Left colon (tissue), 2 donors: Measurements from ENCODE around the gene NR2E3. TPM values are rescaled to one million over a fixed set of nuclear protein-coding genes. Genes with fewer than 3 reads are reported as not detected.
"Not testable (repeated sequence)": the region's sequence is repeated elsewhere in the genome, so short reads cannot be mapped to it uniquely, and the experiment has no call there.

Experiments used
- ATAC-seq: fragments of 200-7000 bp; cut with Tn5 transposase; one replicate; pipeline ENCODE4 v1.9.1; 2020; ENCODE audit warnings: mild to moderate bottlenecking, moderate library complexity
- DNase-seq, 2 donors: peaks; one replicate each; pipeline ENCODE4 v3.0.0-alpha.2; 2020
- intact Hi-C, 2 donors: fragments of 100-400 bp; cut with DNase I in 1 of 2; cut with micrococcal nuclease in 1 of 2; formaldehyde crosslinking; loops; one replicate each; pipeline versions ENCODE4 v1.11.2 to v1.14.0; 2022; cut with DNase I, micrococcal nuclease
- total RNA-seq, 2 donors: library from RNA; stranded (reverse); fragmentation: NEBNext Ultra II Directional; extraction: Animal tissue kit (Norgen Biotek cat#: 25700); gene quantifications; one replicate each; pipeline ENCODE4 v1.2.1, GENCODE V29; 2021
- donor health status: DM: no; HTN: no; CAD: no.
- donor health status: DM: yes; HTN: yes; CAD: no.

NR2E3 gene
- total RNA-seq, 2 donors from 2014 or later, result 0.20 to 0.67 TPM

- ATAC-seq, DNase-seq, intact Hi-C loops: not testable (repeated sequence)
These were observed 47.9 kb downstream of the NR2E3 start for GRCh38 chr15:71858232-71858631.
